Coronary artery (tissue), 2 donors: ENCODE data around the gene KRT74.

Experiments
- DNase-seq: peaks from one replicate; pipeline ENCODE4 v3.0.0-alpha.2; 2017; ENCODE audit warnings: low spot score
- H3K27ac ChIP-seq, 2 donors: fragments of 200-600 bp; sonication (generic); one replicate each; pipeline ENCODE4 v1.5.1; 2016 to 2019
- H3K4me3 ChIP-seq: fragments of 200-600 bp; sonication (generic); 2 replicates; pipeline ENCODE4 v1.5.1; 2016; ENCODE audit warnings: mild to moderate bottlenecking, moderate library complexity
- CTCF ChIP-seq: fragments of 200-600 bp; sonication (generic); IDR thresholded peaks from one replicate; pipeline ENCODE4 v1.5.1; 2019; ENCODE audit warnings: antibody characterized with exemption

The KRT74 gene

DNA sequence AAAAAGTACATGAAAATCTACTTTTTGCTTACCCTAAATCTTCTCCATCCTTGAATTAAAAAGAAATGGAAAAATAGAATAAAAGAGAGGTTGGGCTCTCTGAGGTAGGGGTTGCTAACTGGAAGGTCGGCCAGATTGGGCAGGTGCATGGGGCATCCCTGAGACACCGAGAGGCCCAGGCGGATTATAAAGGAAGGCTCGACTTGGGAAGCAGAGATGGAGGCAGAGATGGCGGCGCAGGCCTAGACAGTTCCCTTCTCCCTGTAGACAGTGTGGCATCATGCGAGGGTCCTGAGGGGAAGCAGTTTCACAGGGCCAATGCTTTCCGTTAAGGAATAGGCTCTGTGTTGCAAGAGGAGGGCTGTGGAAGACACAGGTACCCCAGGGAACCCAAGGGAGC lies 3.7 kb upstream of the KRT74 start:
- TF ChIP-seq CTCF, result no peak
- DNase-seq, result no peak
- Histone ChIP-seq H3K4me3 (no peak overlapping the region), H3K27ac (no peak overlapping the region)

GRCh38 chr12:52575948-52576347 lies 2.3 kb upstream of the KRT74 start:
- Histone ChIP-seq H3K4me3 (no peak overlapping the region), H3K27ac (no peak overlapping the region)
- DNase-seq, result no peak
- TF ChIP-seq CTCF, result no peak

DNA sequence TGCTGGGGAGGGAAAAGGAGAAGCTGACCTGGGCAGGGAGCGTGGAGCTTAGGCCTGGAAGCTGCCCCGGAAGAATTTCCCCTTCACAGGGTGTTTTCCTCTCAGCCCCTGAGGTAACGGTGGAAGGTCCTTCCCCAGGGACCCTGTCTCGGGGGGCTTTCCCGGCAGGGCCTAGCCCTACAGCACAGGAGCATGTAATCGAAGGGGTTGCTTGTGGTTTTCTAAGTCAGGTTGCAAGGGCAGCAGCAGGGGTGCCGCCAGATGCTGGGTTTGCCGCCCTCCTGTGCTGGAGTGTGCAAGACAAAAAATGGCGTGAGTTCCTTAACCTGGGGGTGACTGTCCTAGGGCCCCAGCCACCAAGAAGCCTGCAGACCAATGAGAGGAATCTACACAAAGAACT lies 1.6 kb upstream of the KRT74 start:
- Histone ChIP-seq H3K4me3 (no peak overlapping the region), H3K27ac (no peak overlapping the region)
- no peak for DNase-seq
- no peak for TF ChIP-seq CTCF

DNA sequence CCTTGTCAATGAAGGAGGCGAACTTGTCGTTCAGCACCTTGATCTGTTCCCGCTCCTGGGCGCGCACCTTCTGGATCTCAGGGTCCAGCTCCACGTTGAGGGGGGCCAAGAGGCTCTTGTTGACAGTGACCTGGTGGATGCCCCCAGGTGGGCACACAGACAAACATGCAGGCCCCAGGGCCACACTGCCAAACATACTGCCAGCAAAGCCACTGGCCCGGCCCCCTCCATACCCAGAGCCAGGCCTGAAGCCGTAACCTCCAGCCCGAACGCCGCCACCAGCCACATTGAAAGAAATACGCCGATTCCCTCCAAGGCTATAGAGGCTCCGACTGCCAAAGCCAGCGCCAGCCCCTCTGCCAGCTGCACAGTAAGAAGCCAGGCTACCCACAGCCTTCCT lies 337 bp downstream of the KRT74 start:
- no peak for TF ChIP-seq CTCF
- no peak for DNase-seq
- Histone ChIP-seq H3K4me3 (no peak overlapping the region), H3K27ac (no peak overlapping the region)

DNA sequence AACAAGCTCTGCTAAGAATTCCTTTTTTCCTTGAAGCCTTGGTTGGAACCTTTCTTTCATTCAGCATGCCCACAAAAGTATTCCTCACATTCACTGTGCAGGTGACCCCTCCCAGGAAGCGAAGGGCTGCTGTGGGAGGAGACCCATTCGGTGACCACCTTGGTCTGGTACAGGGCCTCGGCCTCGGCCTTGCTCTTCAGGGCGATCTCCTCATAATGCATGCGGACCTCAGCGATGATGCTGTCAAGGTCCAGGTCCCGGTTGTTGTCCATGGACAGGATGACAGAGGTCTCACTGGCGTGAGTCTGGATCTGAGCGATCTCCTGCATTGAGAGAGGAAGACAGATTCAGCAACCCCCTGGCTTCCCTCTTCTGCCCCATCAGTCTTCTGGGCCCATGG lies 3.1 kb downstream of the KRT74 start:
- no peak for DNase-seq
- Histone ChIP-seq H3K27ac (no peak overlapping the region), H3K4me3 (no peak overlapping the region)
- no peak for TF ChIP-seq CTCF

DNA sequence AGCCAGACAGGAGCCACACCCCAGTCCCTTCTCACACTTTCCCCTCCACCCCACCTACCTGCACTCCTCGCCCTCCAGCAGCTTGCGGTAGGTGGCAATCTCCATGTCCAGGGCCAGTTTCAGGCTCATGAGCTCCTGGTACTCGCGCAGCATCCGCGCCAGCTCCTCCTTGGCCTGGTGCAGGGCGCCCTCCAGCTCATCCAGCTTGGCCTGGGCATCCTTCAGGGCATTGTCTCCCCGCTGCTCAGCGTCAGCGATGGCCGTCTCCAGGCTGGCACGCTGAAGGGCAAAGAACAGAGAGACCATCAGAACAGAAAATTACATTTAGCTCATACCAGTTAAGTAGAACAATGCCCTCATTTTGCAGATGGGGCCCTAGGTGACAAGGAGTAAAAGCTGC lies 5.5 kb downstream of the KRT74 start:
- Histone ChIP-seq H3K27ac (no peak overlapping the region), H3K4me3 (no peak overlapping the region)
- no peak for DNase-seq
- TF ChIP-seq CTCF, result no peak

- no peak overlapping the region for H3K4me3 ChIP-seq
- no peak overlapping the region for H3K27ac ChIP-seq
- no peak for DNase-seq
- TF ChIP-seq CTCF, result no peak
These were observed 6.8 kb downstream of the KRT74 start for GRCh38 chr12:52566847-52567291.
